Endothelial cell of umbilical vein (primary cell): ENCODE measurements around the gene ADGRD2. TPM values are rescaled to one million over a fixed set of nuclear protein-coding genes. Genes with fewer than 3 reads are reported as not detected.

Source experiments
- BruUV-seq: library from RNA; stranded (reverse); fragments of 400-500 nt; replicated peaks from 2 replicates; lab custom pipeline; 2021; lab: Mats Ljungman, UMichigan
- CTCF ChIA-PET: fragments of 300-600, 350-600 bp; sonication (Branson Sonifier 250); formaldehyde crosslinking; loops from one replicate; lab custom pipeline; 2021; ENCODE audit warnings: antibody characterized with exemption, inconsistent platforms; lab: Charles Lee
- POLR2A ChIA-PET: fragments of 300-600, 350-600 bp; sonication (Branson Sonifier 250); formaldehyde crosslinking; loops from one replicate; lab custom pipeline; 2021; ENCODE audit warnings: antibody characterized with exemption, inconsistent platforms; lab: Charles Lee
- DNase-seq: peaks from one replicate; pipeline ENCODE4 v3.0.0-alpha.2; 2011; ENCODE audit warnings: low read depth, low spot score
- FAIRE-seq: peaks from 2 replicates; lab custom pipeline; 2011; peaks lifted over from hg19 to GRCh38; lab: Jason Lieb, UNC
- H2AFZ ChIP-seq: 2 replicates; pipeline ENCODE4 v1.6.0; 2012; ENCODE audit warnings: low read depth, low read length, control low read depth, inconsistent platforms
- H3K27ac ChIP-seq: 2 replicates; pipeline ENCODE4 v1.5.1; 2011; ENCODE audit warnings: low read depth, mild to moderate bottlenecking, control low read depth, low read length, moderate library complexity; ENCODE audit not compliant: insufficient read depth
- H3K27me3 ChIP-seq, 2 experiments: 2 replicates each; pipeline versions ENCODE4 v1.6.0 to v1.6.1; 2011; ENCODE audit warnings: low read length in 2 of 2, mixed read lengths in 1 of 2; ENCODE audit not compliant: control insufficient read depth in 2 of 2, insufficient read depth in 2 of 2
- H3K36me3 ChIP-seq, 2 experiments: 2 replicates in 1 of 2; 3 replicates in 1 of 2; pipeline ENCODE4 v1.5.1; 2011; ENCODE audit warnings: low read length in 2 of 2, mild to moderate bottlenecking in 1 of 2, moderate library complexity in 1 of 2; ENCODE audit not compliant: control insufficient read depth in 2 of 2, insufficient read depth in 2 of 2; ENCODE audit errors: extremely low read depth in 1 of 2
- H3K4me1 ChIP-seq: 3 replicates; pipeline ENCODE4 v1.5.1; 2011; ENCODE audit warnings: mild to moderate bottlenecking, low read length; ENCODE audit not compliant: control insufficient read depth, insufficient read depth; ENCODE audit errors: extremely low read depth
- H3K4me2 ChIP-seq: 2 replicates; pipeline ENCODE4 v1.6.1; 2011; ENCODE audit warnings: low read length, control low read depth, mixed read lengths; ENCODE audit not compliant: insufficient read depth
- H3K4me3 ChIP-seq, 3 experiments: fragments of 200-600 bp in 1 of 3; sonication (generic), shearing (Covaris generic) in 1 of 3; replicated peaks in 1 of 3; 2 replicates each; pipeline ENCODE4 v1.5.1; 2011 to 2016; ENCODE audit warnings: control low read depth in 3 of 3, low read length in 3 of 3, mild to moderate bottlenecking in 2 of 3, inconsistent platforms in 1 of 3, low read depth in 1 of 3, moderate library complexity in 1 of 3; ENCODE audit not compliant: insufficient read depth in 1 of 3
- H3K79me2 ChIP-seq: 2 replicates; pipeline ENCODE4 v1.6.0; 2012; ENCODE audit warnings: low read length, inconsistent platforms; ENCODE audit not compliant: control insufficient read depth, insufficient read depth
- H3K9ac ChIP-seq: replicated peaks from 2 replicates; pipeline ENCODE3; 2011; ENCODE audit warnings: low read length, control low read depth; ENCODE audit not compliant: insufficient read depth; ENCODE audit errors: extremely low read depth
- H3K9me1 ChIP-seq: replicated peaks from 3 replicates; pipeline ENCODE4 v1.6.0; 2011; ENCODE audit warnings: mild to moderate bottlenecking, low read length; ENCODE audit not compliant: control insufficient read depth, insufficient read depth; ENCODE audit errors: extremely low read depth
- H3K9me3 ChIP-seq: replicated peaks from 2 replicates; pipeline ENCODE4 v1.5.1; 2012; ENCODE audit warnings: low read length, inconsistent platforms; ENCODE audit not compliant: control insufficient read depth, insufficient read depth
- H4K20me1 ChIP-seq: replicated peaks from 2 replicates; pipeline ENCODE3; 2011; ENCODE audit warnings: mild to moderate bottlenecking, low read length; ENCODE audit not compliant: control insufficient read depth, insufficient read depth; ENCODE audit errors: extremely low read depth
- EZH2 ChIP-seq: IDR thresholded peaks from 2 replicates; pipeline ENCODE4 v1.6.1; 2012; ENCODE audit warnings: borderline replicate concordance, low read depth, mild to moderate bottlenecking, moderate library complexity, low read length, inconsistent platforms; ENCODE audit not compliant: severe bottlenecking
- FOS ChIP-seq: IDR thresholded peaks from 2 replicates; pipeline ENCODE4 v1.6.1; 2011; ENCODE audit warnings: mild to moderate bottlenecking, low read length, moderate library complexity, borderline replicate concordance; ENCODE audit not compliant: insufficient read depth
- GATA2 ChIP-seq: IDR thresholded peaks from 2 replicates; pipeline ENCODE4 v1.7.0; 2011; ENCODE audit warnings: low read depth, mild to moderate bottlenecking, moderate library complexity, mixed read lengths, low read length; ENCODE audit not compliant: insufficient read length, insufficient read depth
- JUN ChIP-seq: IDR thresholded peaks from 2 replicates; pipeline ENCODE4 v1.6.1; 2011; ENCODE audit warnings: borderline replicate concordance, low read depth; ENCODE audit not compliant: insufficient read length, insufficient read depth
- MYC ChIP-seq: IDR thresholded peaks from one replicate; pipeline ENCODE4 v1.6.1; 2011; ENCODE audit warnings: mild to moderate bottlenecking, low read depth, low read length
- POLR2A ChIP-seq: IDR thresholded peaks from 2 replicates; pipeline ENCODE4 v1.6.1; 2012; ENCODE audit warnings: low read depth, mild to moderate bottlenecking, control low read depth, low read length
- POLR2AphosphoS5 ChIP-seq: IDR thresholded peaks from 2 replicates; pipeline ENCODE4 v1.6.1; 2012; ENCODE audit warnings: low read depth, mild to moderate bottlenecking, control low read depth, low read length, moderate library complexity; ENCODE audit not compliant: insufficient read depth
- dilution Hi-C: fragments of 300-500 bp; cut with MboI; formaldehyde crosslinking; loops from one replicate; pipeline ENCODE4 v1.15.0; 2019; ENCODE audit warnings: low sequenced_read_pairs; ENCODE audit not compliant: extremely low pct_ligation_motif_present
- intact Hi-C: fragments of 100-400 bp; cut with micrococcal nuclease; formaldehyde crosslinking; loops from one replicate; pipeline ENCODE4 v1.10.0; 2022
- polyA plus RNA-seq, 4 experiments: library from polyadenylated mRNA; depleted of rRNA in 3 of 4; stranded (reverse) in 3 of 4; unstranded in 1 of 4; fragments of >200 nt; gene quantifications; 2 replicates each; pipeline versions ENCODE4 v1.2.1 to v1.2.3, GENCODE V29; 2011 to 2012; ENCODE audit warnings: missing spikeins in 1 of 4
- total RNA-seq: library from RNA; stranded (reverse); gene quantifications from 2 replicates; pipeline ENCODE4 v1.2.3, GENCODE V29; 2021
- TF ChIP-seq, protein P1 (sequence below): IDR thresholded peaks from 2 replicates; pipeline ENCODE4 v1.6.1; 2011; ENCODE audit not compliant: insufficient read depth, insufficient read length
- TF ChIP-seq, protein P2 (sequence below), 2 donors: IDR thresholded peaks; 1 replicate in 1 of 2; 2 replicates in 1 of 2; pipeline ENCODE4 v1.5.1; 2011; ENCODE audit warnings: low read length in 2 of 2, mild to moderate bottlenecking in 2 of 2, moderate library complexity in 2 of 2, control low read depth in 1 of 2, inconsistent platforms in 1 of 2, low read depth in 1 of 2; ENCODE audit not compliant: insufficient read depth in 1 of 2; ENCODE audit errors: extremely low read depth in 1 of 2

Gene ADGRD2
- total and polyA plus RNA-seq, 2 donors (not counting 3 experiments of a cell fraction or from before 2014, with no cell fraction given), result not detected

GRCh38 chr9:124483481-124483880 lies 33.2 kb downstream of the ADGRD2 start:
- intact Hi-C loops, result no loop called here
- H3K4me3 ChIP-seq, result no peak overlapping the region
- H3K4me1 ChIP-seq, result no peaks in the 10 kb centered on the region
- peaks cover 32 to 44% of the 10 kb centered on the region in 2 experiments for H3K27me3 ChIP-seq
- H2AFZ ChIP-seq, result no peak overlapping the region
- H3K36me3 ChIP-seq, result no peaks in the 10 kb centered on the region
- no TSS peak for BruUV-seq
- DNase-seq (no peak), FAIRE-seq (no peak)
- no peaks in the 10 kb centered on the region for H4K20me1 ChIP-seq
- dilution Hi-C loops, result no loop called here
- H3K27ac ChIP-seq, result no peak overlapping the region
- no peak overlapping the region for H3K9ac ChIP-seq
- H3K9me3 ChIP-seq, result no peaks in the 10 kb centered on the region
- H3K79me2 ChIP-seq, result no peaks in the 10 kb centered on the region
- no peaks in the 10 kb centered on the region for H3K9me1 ChIP-seq
- TF ChIP-seq MYC (no peak), POLR2A (no peak), FOS (no peak), POLR2AphosphoS5 (no peak), GATA2 (no peak), EZH2 (no peak), JUN (no peak)
- TF ChIP-seq, protein P1, sequence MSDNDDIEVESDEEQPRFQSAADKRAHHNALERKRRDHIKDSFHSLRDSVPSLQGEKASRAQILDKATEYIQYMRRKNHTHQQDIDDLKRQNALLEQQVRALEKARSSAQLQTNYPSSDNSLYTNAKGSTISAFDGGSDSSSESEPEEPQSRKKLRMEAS, result no peak
- TF ChIP-seq, protein P2, sequence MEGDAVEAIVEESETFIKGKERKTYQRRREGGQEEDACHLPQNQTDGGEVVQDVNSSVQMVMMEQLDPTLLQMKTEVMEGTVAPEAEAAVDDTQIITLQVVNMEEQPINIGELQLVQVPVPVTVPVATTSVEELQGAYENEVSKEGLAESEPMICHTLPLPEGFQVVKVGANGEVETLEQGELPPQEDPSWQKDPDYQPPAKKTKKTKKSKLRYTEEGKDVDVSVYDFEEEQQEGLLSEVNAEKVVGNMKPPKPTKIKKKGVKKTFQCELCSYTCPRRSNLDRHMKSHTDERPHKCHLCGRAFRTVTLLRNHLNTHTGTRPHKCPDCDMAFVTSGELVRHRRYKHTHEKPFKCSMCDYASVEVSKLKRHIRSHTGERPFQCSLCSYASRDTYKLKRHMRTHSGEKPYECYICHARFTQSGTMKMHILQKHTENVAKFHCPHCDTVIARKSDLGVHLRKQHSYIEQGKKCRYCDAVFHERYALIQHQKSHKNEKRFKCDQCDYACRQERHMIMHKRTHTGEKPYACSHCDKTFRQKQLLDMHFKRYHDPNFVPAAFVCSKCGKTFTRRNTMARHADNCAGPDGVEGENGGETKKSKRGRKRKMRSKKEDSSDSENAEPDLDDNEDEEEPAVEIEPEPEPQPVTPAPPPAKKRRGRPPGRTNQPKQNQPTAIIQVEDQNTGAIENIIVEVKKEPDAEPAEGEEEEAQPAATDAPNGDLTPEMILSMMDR (IDR thresholded peaks at IDR 0.05; ENCODE audit: extremely low read depth in 1 of 2, insufficient read depth in 1 of 2, low read depth in 1 of 2, low read length in 2 of 2), result no peak
- ChIA-PET CTCF (interaction anchor here (1.0 kb wide), 1 partner anchor 14 kb away, joined by 3 read pairs; no protein-coding TSS in a partner anchor), POLR2A (no interaction called here)
- H3K4me2 ChIP-seq, result no peak overlapping the region
